HL-60 (cell line): Measurements from ENCODE around the gene TRAT1.

Source experiments
- DNase-seq, 2 experiments: peaks; one replicate each; pipeline ENCODE4 v3.0.0-alpha.2; 2010 to 2020; ENCODE audit warnings: low read depth in 1 of 2, low spot score in 1 of 2
- H3K27ac ChIP-seq: fragments of 250-450 bp; sonication (Bioruptor Pico); replicated peaks from 2 replicates; pipeline ENCODE4 v1.5.1; 2020; ENCODE audit warnings: mild to moderate bottlenecking, moderate library complexity
- H3K27me3 ChIP-seq: fragments of 250-450 bp; sonication (Bioruptor Pico); 2 replicates; pipeline ENCODE4 v1.5.1; 2021; ENCODE audit warnings: mild to moderate bottlenecking, moderate library complexity; ENCODE audit not compliant: insufficient read depth, poor library complexity, severe bottlenecking
- H3K4me3 ChIP-seq: replicated peaks from 2 replicates; pipeline ENCODE4 v1.5.1; 2011; ENCODE audit warnings: mild to moderate bottlenecking, control low read depth, low read length; ENCODE audit not compliant: insufficient read depth
- CTCF ChIP-seq: IDR thresholded peaks from one replicate; pipeline ENCODE4 v1.5.1; 2011; ENCODE audit warnings: low read length, control low read depth, inconsistent platforms; ENCODE audit not compliant: insufficient read depth
- GABPA ChIP-seq: IDR thresholded peaks from 2 replicates; pipeline ENCODE4 v1.6.1; 2012; ENCODE audit warnings: low read depth
- POLR2AphosphoS5 ChIP-seq: IDR thresholded peaks from 2 replicates; pipeline ENCODE4 v1.6.1; 2012; ENCODE audit warnings: low read depth
- SPI1 ChIP-seq: IDR thresholded peaks from 2 replicates; pipeline ENCODE4 v1.6.1; 2012; ENCODE audit warnings: low read depth, mild to moderate bottlenecking, borderline replicate concordance
- TF ChIP-seq, protein P1 (sequence below): IDR thresholded peaks from 2 replicates; pipeline ENCODE4 v1.6.1; 2012; ENCODE audit warnings: low read depth; ENCODE audit not compliant: insufficient replicate concordance

The TRAT1 gene

GRCh38 chr3:108879915-108880314, 57.3 kb downstream of the TRAT1 start:
- no peaks in the 10 kb centered on the region for H3K27me3 ChIP-seq
- TF ChIP-seq GABPA (no peak), CTCF (no peak), POLR2AphosphoS5 (no peak), SPI1 (no peak)
- TF ChIP-seq, protein P1, sequence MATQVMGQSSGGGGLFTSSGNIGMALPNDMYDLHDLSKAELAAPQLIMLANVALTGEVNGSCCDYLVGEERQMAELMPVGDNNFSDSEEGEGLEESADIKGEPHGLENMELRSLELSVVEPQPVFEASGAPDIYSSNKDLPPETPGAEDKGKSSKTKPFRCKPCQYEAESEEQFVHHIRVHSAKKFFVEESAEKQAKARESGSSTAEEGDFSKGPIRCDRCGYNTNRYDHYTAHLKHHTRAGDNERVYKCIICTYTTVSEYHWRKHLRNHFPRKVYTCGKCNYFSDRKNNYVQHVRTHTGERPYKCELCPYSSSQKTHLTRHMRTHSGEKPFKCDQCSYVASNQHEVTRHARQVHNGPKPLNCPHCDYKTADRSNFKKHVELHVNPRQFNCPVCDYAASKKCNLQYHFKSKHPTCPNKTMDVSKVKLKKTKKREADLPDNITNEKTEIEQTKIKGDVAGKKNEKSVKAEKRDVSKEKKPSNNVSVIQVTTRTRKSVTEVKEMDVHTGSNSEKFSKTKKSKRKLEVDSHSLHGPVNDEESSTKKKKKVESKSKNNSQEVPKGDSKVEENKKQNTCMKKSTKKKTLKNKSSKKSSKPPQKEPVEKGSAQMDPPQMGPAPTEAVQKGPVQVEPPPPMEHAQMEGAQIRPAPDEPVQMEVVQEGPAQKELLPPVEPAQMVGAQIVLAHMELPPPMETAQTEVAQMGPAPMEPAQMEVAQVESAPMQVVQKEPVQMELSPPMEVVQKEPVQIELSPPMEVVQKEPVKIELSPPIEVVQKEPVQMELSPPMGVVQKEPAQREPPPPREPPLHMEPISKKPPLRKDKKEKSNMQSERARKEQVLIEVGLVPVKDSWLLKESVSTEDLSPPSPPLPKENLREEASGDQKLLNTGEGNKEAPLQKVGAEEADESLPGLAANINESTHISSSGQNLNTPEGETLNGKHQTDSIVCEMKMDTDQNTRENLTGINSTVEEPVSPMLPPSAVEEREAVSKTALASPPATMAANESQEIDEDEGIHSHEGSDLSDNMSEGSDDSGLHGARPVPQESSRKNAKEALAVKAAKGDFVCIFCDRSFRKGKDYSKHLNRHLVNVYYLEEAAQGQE = no peak
- H3K27ac ChIP-seq = no peak overlapping the region
- no peak overlapping the region for H3K4me3 ChIP-seq
- DNase-seq = no peak

DNA sequence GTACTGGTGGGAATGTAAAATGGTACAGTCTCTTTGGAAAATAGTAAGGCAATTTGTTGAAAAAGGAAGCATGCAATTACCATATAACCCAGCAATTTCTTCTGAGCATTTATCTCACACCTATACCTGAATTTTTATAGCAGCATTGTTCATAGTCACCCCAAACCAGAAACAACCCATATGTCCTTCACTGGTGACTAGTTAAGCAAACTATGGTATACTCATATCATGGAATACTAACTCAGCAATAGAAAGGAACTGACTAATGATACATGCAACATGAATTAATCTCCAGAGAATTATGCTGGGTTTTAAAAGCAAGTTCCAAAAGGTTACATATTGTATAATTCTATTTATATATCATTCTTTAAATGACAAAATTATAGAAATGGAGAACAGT, 60.2 kb downstream of the TRAT1 start:
- H3K27ac ChIP-seq = no peak overlapping the region
- H3K27me3 ChIP-seq = no peaks in the 10 kb centered on the region
- TF ChIP-seq, protein P1 = no peak
- TF ChIP-seq POLR2AphosphoS5 (no peak), SPI1 (no peak)
- DNase-seq = no peak
- H3K4me3 ChIP-seq = no peak overlapping the region

- Histone ChIP-seq H3K27me3 (no peaks in the 10 kb centered on the region), H3K27ac (no peak overlapping the region), H3K4me3 (no peak overlapping the region)
- DNase-seq = no peak
- TF ChIP-seq GABPA = no peak
- TF ChIP-seq, protein P1 = no peak
Measured at GRCh38 chr3:108883373-108883772, 60.8 kb downstream of the TRAT1 start.

- no peak overlapping the region for H3K27ac ChIP-seq
- H3K4me3 ChIP-seq = no peak overlapping the region
- TF ChIP-seq CTCF (no peak), SPI1 (no peak), POLR2AphosphoS5 (no peak), GABPA (no peak)
- TF ChIP-seq, protein P1 = no peak
- no peak for DNase-seq
- no peaks in the 10 kb centered on the region for H3K27me3 ChIP-seq
Measured at GRCh38 chr3:108887121-108887520, 64.5 kb downstream of the TRAT1 start.
